Activated B cell treated with CpG ODN at 0.5 μM for 24 hours (primary cell): ENCODE measurements around the gene DLG2. TPM values are rescaled to one million over a fixed set of nuclear protein-coding genes. Genes with fewer than 3 reads are reported as not detected.

Experiments used
- ATAC-seq: fragments of 200-7000 bp; cut with Tn5 transposase; one replicate; pipeline ENCODE4 v1.10.0; 2021; ENCODE audit warnings: low read depth, mild to moderate bottlenecking, moderate library complexity
- CTCF ChIA-PET: fragments of 350-600 bp; sonication (Branson Sonifier 250); formaldehyde crosslinking; loops from one replicate; lab custom pipeline; 2021; ENCODE audit warnings: antibody characterized with exemption; lab: Charles Lee
- POLR2A ChIA-PET: fragments of 350-600 bp; sonication (Branson Sonifier 250); formaldehyde crosslinking; loops from one replicate; lab custom pipeline; 2021; ENCODE audit warnings: antibody characterized with exemption; lab: Charles Lee
- DNase-seq: peaks from one replicate; pipeline ENCODE4 v3.0.0; 2022
- H3K27ac Mint-ChIP-seq: one replicate; pipeline ENCODE4 v1.8.0; 2020; ENCODE audit warnings: mixed read lengths
- H3K27me3 Mint-ChIP-seq: one replicate; pipeline ENCODE4 v1.8.0; 2021; ENCODE audit warnings: mixed read lengths
- H3K36me3 Mint-ChIP-seq: one replicate; pipeline ENCODE4 v1.8.0; 2021; ENCODE audit warnings: low read depth, mixed read lengths
- H3K4me1 Mint-ChIP-seq: one replicate; pipeline ENCODE4 v1.8.0; 2021; ENCODE audit warnings: mixed read lengths
- H3K4me3 Mint-ChIP-seq: one replicate; pipeline ENCODE4 v1.8.0; 2020; ENCODE audit warnings: mild to moderate bottlenecking, mixed read lengths
- H3K9me3 Mint-ChIP-seq: one replicate; pipeline ENCODE4 v1.8.0; 2020; ENCODE audit warnings: mixed read lengths
- intact Hi-C: fragments of 100-400 bp; cut with micrococcal nuclease; formaldehyde crosslinking; loops from one replicate; pipeline ENCODE4 v1.15.1; 2024
- total RNA-seq: library from RNA; stranded (reverse); gene quantifications from 2 replicates; pipeline ENCODE4 v1.2.3, GENCODE V29; 2022
- TF ChIP-seq, protein P1 (sequence below): fragments of 200-600 bp; IDR thresholded peaks from one replicate; pipeline ENCODE4 v1.8.0; 2022; ENCODE audit warnings: antibody characterized with exemption, mild to moderate bottlenecking

DLG2 gene
- total RNA-seq, 1 donor from 2014 or later, result 2.7 TPM

DNA sequence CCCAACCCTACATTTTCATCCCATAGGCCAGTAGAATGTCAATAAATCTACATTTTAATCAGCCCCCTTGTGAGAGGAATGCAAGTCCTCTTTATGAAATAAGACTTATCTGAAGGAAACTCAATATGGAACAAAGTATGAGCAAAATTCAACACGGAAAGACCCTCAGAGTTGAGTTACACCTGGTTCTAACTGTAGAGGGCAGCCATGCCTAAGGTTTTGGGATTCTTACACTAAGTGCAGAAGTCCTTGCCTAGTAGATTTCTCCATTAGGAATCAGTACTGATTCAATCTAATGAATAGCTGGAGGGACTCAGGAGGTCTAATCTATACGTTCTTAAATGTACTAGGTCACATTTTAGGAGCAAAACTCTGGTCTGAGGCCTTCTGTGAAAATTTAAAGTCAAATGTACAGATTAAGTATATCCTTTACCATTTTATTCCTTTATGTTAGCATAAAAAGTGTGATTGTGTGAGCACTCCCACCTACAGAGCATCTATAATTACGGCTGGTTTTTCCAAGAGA is 904.5 kb downstream of the DLG2 start:
- H3K36me3 Mint-ChIP-seq, result no peaks in the 10 kb centered on the region
- DNase-seq (no peak), ATAC-seq (no peak)
- intact Hi-C loops, result no loop called here
- peaks cover 15% of the 10 kb centered on the region for H3K27me3 Mint-ChIP-seq
- ChIA-PET POLR2A (no interaction called here), CTCF (no interaction called here)
- peaks cover 3% of the 10 kb centered on the region for H3K9me3 Mint-ChIP-seq
- peaks cover 15% of the 10 kb centered on the region for H3K4me1 Mint-ChIP-seq
- no peak overlapping the region for H3K27ac Mint-ChIP-seq
- H3K4me3 Mint-ChIP-seq, result no peak overlapping the region
- TF ChIP-seq, protein P1, sequence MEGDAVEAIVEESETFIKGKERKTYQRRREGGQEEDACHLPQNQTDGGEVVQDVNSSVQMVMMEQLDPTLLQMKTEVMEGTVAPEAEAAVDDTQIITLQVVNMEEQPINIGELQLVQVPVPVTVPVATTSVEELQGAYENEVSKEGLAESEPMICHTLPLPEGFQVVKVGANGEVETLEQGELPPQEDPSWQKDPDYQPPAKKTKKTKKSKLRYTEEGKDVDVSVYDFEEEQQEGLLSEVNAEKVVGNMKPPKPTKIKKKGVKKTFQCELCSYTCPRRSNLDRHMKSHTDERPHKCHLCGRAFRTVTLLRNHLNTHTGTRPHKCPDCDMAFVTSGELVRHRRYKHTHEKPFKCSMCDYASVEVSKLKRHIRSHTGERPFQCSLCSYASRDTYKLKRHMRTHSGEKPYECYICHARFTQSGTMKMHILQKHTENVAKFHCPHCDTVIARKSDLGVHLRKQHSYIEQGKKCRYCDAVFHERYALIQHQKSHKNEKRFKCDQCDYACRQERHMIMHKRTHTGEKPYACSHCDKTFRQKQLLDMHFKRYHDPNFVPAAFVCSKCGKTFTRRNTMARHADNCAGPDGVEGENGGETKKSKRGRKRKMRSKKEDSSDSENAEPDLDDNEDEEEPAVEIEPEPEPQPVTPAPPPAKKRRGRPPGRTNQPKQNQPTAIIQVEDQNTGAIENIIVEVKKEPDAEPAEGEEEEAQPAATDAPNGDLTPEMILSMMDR, result no peak

GRCh38 chr11:84721561-84721961 is 905.6 kb downstream of the DLG2 start:
- DNase-seq, result no peak
- no peak for ATAC-seq

GRCh38 chr11:84720706-84721402 is 906.3 kb downstream of the DLG2 start:
- ChIA-PET CTCF (no interaction called here), POLR2A (no interaction called here)
- TF ChIP-seq, protein P1, result no peak
- no peak for DNase-seq
- intact Hi-C loops, result no loop called here
- no peaks in the 10 kb centered on the region for H3K9me3 Mint-ChIP-seq
- H3K4me3 Mint-ChIP-seq, result peak overlapping the region; percentile 75
- peaks cover 15% of the 10 kb centered on the region for H3K27me3 Mint-ChIP-seq
- no peaks in the 10 kb centered on the region for H3K36me3 Mint-ChIP-seq
- H3K4me1 Mint-ChIP-seq, result peaks cover 15% of the 10 kb centered on the region
- peak; percentile 37 for ATAC-seq
- H3K27ac Mint-ChIP-seq, result no peak overlapping the region

More at GRCh38 chr11:84721561-84721961, 905.6 kb downstream of the DLG2 start:
- H3K4me3 Mint-ChIP-seq, result peak overlapping the region; percentile 75
- TF ChIP-seq, protein P1, result no peak
- no peak overlapping the region for H3K27ac Mint-ChIP-seq
- H3K4me1 Mint-ChIP-seq, result peaks cover 15% of the 10 kb centered on the region
- intact Hi-C loops, result no loop called here
- H3K36me3 Mint-ChIP-seq, result no peaks in the 10 kb centered on the region
- peaks cover 2% of the 10 kb centered on the region for H3K9me3 Mint-ChIP-seq
- ChIA-PET POLR2A (no interaction called here), CTCF (no interaction called here)
- peaks cover 15% of the 10 kb centered on the region for H3K27me3 Mint-ChIP-seq

DNA sequence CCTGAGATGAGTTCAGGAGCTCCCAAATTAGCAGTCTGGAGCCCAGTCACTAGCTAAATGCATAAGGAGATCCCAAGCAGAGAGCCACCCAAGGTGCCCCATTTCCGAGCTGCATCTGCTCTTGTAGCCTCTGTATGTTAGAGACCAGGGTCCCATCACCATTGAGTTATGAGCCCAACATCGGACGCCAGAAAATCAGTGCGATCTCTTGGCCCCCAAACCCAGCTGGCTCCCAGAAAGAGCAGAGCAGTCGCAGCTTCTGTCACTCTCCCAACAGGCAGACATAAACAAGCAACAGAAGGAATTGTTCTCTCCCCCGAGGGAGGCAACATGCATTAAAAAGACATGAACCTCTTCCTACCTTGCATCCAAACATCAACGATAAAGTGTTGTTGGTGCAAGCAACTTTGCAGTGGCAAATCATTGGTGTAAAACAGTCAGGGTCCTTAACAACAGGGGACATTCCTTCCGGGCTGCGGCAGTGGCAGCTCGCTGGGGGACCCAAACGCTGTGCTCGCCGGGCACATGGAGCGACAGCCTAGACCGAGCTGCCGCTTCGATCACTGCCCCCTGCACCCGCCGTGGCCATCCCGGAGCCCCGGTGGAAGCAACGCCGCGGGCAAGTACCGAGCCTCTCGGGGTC is 907.1 kb downstream of the DLG2 start:
- DNase-seq (no peak), ATAC-seq (no peak)
- intact Hi-C loops, result no loop called here
- H3K36me3 Mint-ChIP-seq, result no peaks in the 10 kb centered on the region
- TF ChIP-seq, protein P1, result no peak
- H3K4me1 Mint-ChIP-seq, result peaks cover 15% of the 10 kb centered on the region
- H3K27me3 Mint-ChIP-seq, result peaks cover 15% of the 10 kb centered on the region
- no peak overlapping the region for H3K27ac Mint-ChIP-seq
- POLR2A ChIA-PET, result no interaction called here
- H3K9me3 Mint-ChIP-seq, result no peaks in the 10 kb centered on the region
- CTCF ChIA-PET, result no interaction called here
- peak overlapping the region; percentile 75 for H3K4me3 Mint-ChIP-seq

GRCh38 chr11:84714316-84714780 is 912.8 kb downstream of the DLG2 start:
- Mint-ChIP-seq H3K36me3 (no peaks in the 10 kb centered on the region), H3K4me1 (no peaks in the 10 kb centered on the region), H3K9me3 (peaks cover 4% of the 10 kb centered on the region), H3K4me3 (no peak overlapping the region), H3K27me3 (peaks cover 4% of the 10 kb centered on the region), H3K27ac (no peak overlapping the region)
- ATAC-seq (peak; percentile 37), DNase-seq (no peak)
- intact Hi-C loops, result no loop called here
- ChIA-PET POLR2A (no interaction called here), CTCF (no interaction called here)
- TF ChIP-seq, protein P1, result no peak
